Jurkat, Clone E6-1 (cell line): ENCODE results near the gene GALNT9.

Source experiments
- DNase-seq: peaks from one replicate; pipeline ENCODE4 v3.0.0-alpha.2; 2011; ENCODE audit warnings: low read depth, low spot score
- H3K4me3 ChIP-seq: 2 replicates; pipeline ENCODE4 v1.5.1; 2011; ENCODE audit warnings: mild to moderate bottlenecking, low read length, control low read depth, moderate library complexity

The GALNT9 gene

GRCh38 chr12:132346471-132347175 is 17.2 kb upstream of the GALNT9 start:
- no peak for DNase-seq
- H3K4me3 ChIP-seq: no peak overlapping the region

- no peak for DNase-seq
- no peak overlapping the region for H3K4me3 ChIP-seq
These were observed 16.3 kb upstream of the GALNT9 start for GRCh38 chr12:132345561-132346200.

GRCh38 chr12:132345126-132345525 is 15.7 kb upstream of the GALNT9 start:
- H3K4me3 ChIP-seq: no peak overlapping the region
- DNase-seq: no peak

- H3K4me3 ChIP-seq: no peak overlapping the region
- no peak for DNase-seq
These were observed 15.2 kb upstream of the GALNT9 start for GRCh38 chr12:132344601-132345000.

GRCh38 chr12:132344181-132344580 is 14.8 kb upstream of the GALNT9 start:
- H3K4me3 ChIP-seq: no peak overlapping the region
- no peak for DNase-seq

- no peak for DNase-seq
These were observed 14.1 kb upstream of the GALNT9 start for GRCh38 chr12:132343294-132344004.

GRCh38 chr12:132342251-132343227 is 13.2 kb upstream of the GALNT9 start:
- no peak for DNase-seq
- no peak overlapping the region for H3K4me3 ChIP-seq

More at GRCh38 chr12:132343294-132344004, 14.1 kb upstream of the GALNT9 start:
- no peak overlapping the region for H3K4me3 ChIP-seq

GRCh38 chr12:132341318-132342050 is 12.1 kb upstream of the GALNT9 start:
- H3K4me3 ChIP-seq: no peak overlapping the region
- DNase-seq: no peak

- H3K4me3 ChIP-seq: no peak overlapping the region
- no peak for DNase-seq
These were observed 11.1 kb upstream of the GALNT9 start for GRCh38 chr12:132340266-132341035.

- no peak overlapping the region for H3K4me3 ChIP-seq
- no peak for DNase-seq
These were observed 10.5 kb upstream of the GALNT9 start for GRCh38 chr12:132339856-132340255.

- no peak overlapping the region for H3K4me3 ChIP-seq
- DNase-seq: no peak
These were observed 9.4 kb upstream of the GALNT9 start for GRCh38 chr12:132338781-132339180.

GRCh38 chr12:132338311-132338710 is 8.9 kb upstream of the GALNT9 start:
- H3K4me3 ChIP-seq: no peak overlapping the region
- DNase-seq: no peak

- no peak for DNase-seq
- no peak overlapping the region for H3K4me3 ChIP-seq
These were observed 8.2 kb upstream of the GALNT9 start for GRCh38 chr12:132337557-132337956.

GRCh38 chr12:132336451-132337413 is 7.3 kb upstream of the GALNT9 start:
- DNase-seq: no peak

GRCh38 chr12:132335179-132335756 is 5.9 kb upstream of the GALNT9 start:
- DNase-seq: no peak

More at GRCh38 chr12:132336451-132337413, 7.3 kb upstream of the GALNT9 start:
- no peak overlapping the region for H3K4me3 ChIP-seq

GRCh38 chr12:132333766-132334165 is 4.4 kb upstream of the GALNT9 start:
- H3K4me3 ChIP-seq: no peak overlapping the region
- DNase-seq: no peak

More at GRCh38 chr12:132335179-132335756, 5.9 kb upstream of the GALNT9 start:
- no peak overlapping the region for H3K4me3 ChIP-seq
